SK-N-SH treated with all-trans-retinoic acid at 6 μM for 48 hours (cell line): ENCODE results near the gene AOX1.

Source experiments
- ISL1 ChIP-seq: fragments of 250-450 bp; sonication (Bioruptor Pico); IDR thresholded peaks from 2 replicates; pipeline ENCODE4 v2.1.2; 2022; ENCODE audit warnings: mild to moderate bottlenecking, moderate library complexity
- RARB ChIP-seq: fragments of 250-450 bp; sonication (Bioruptor Pico); IDR thresholded peaks from 2 replicates; pipeline ENCODE4 v1.8.0; 2021; ENCODE audit warnings: mild to moderate bottlenecking, moderate library complexity
- SNAI2 ChIP-seq: fragments of 250-450 bp; sonication (Bioruptor Pico); IDR thresholded peaks from 2 replicates; pipeline ENCODE4 v1.5.0; 2020; ENCODE audit warnings: mild to moderate bottlenecking, moderate library complexity

DNA sequence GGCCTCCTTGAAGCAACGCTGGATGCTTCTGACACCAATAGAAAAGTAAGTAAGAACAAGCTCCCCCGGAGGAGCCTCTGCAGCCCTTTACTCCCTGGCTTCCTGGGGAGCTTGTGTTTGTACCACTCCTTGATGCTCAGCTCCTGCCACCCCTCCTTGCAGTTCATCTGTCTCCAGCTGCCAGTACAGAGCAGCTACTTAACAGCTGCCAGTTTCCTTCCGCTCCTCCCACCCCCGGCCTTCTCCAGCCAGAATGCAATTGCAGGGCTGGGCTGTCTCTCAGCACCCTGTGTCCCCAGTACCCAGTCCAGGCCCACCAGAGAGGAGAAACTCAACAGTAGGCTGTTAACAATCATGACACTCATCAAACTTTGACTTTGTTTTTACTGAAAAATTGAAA is 109.4 kb downstream of the AOX1 start:
- TF ChIP-seq ISL1 (CRISPR knock-in tag) = no peak
- no peak for TF ChIP-seq SNAI2 (CRISPR knock-in tag)
- no peak for TF ChIP-seq RARB (CRISPR knock-in tag)
